Activated CD4-positive, alpha-beta T cell treated with anti-CD3 and anti-CD28 coated beads, Interleukin-2, amount 50 U/mL, for 16 hours (primary cell): ENCODE results near the gene PITPNM3.

ENCODE experiments used
- DNase-seq: peaks from one replicate; pipeline ENCODE4 v3.0.0-alpha.2; 2020

The PITPNM3 gene

GRCh38 chr17:6551356-6551755 lies 5.0 kb downstream of the PITPNM3 start:
- DNase-seq: no peak

DNA sequence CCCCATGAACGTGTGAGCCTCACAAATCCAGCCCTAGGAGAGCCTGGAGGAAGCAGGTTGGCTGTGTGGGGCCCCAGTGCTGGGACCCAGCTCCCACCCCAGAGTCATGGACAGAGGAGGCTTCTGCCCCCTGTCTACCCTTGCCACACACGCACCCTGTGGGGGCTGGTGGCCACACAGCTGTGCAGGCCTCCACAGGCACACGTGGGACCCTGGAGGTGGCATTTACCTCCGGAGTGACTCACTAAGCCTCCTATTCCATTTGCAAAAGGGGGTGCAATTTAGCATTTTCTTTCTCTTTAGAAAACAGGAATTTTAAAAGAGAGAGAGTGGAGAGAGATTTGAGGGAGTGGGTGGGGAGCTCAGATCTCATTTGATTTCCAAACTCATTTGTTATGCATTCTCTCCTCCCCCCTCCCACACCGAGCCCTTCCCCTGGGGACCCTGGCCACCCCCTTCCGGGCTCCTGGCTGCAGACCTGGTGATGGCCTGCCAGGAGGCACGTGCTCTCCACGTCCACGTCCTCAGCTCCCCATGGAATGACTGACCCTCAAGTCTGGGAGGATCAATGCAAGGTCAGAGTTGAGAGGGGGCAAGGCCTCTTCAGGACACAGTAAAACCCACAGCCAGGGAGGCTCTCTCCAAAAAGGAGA lies 6.8 kb downstream of the PITPNM3 start:
- no peak for DNase-seq

GRCh38 chr17:6548578-6549330 lies 7.6 kb downstream of the PITPNM3 start:
- DNase-seq: peak; percentile 18

- no peak for DNase-seq
Observed at GRCh38 chr17:6548034-6548433, 8.3 kb downstream of the PITPNM3 start.

- no peak for DNase-seq
Observed at GRCh38 chr17:6547336-6547735, 9.0 kb downstream of the PITPNM3 start.

DNA sequence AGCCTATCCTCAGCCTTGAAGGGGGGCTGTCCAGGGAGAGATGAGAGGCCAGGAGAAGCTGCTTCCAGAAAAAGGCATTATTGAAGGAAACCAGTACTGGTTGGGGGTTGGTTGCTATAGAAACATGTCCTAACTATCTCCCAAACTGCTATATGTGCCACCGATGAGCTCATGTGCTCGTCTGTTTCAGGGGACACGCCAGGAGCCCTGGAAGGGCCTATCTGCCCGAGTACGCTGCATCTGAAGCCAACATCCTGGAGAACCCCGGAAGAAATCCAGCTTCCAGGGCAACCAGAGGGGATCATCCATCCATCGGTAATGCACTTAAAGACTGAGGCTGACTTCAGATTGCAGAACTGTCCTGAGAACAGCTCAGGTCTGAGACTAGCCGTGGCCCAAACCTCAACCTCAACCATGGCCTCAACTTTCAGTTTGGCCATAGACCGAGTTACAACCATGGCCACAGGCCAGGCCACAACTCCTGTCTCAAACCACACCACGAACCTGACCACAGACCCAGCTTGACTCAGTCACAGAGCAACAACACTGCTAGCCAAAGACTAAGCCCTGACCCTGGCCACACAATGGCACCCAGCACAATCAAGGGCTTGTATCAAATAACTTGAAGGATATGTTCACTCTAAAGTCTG lies 10.2 kb downstream of the PITPNM3 start:
- peak; percentile 13 for DNase-seq

DNA sequence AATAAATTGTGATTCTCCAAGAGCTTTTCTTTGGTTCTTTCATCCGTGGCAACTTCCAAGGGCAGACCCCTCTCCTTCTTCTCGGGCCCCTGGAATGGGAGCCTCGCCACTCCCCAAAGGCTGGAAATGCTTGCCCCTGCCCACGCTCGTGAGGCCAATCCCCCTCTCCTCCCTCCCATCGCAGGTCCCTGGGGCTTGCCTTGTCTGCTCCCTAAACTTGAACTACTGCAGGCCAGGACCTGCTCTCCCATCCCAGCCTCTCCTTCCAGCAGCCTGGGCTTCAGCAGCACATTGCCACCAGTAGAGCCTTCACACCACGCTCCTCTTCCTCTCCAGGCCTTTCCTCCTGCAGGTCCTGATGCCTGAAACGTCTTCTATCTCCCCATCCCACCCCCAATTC lies 11.1 kb downstream of the PITPNM3 start:
- DNase-seq: no peak

GRCh38 chr17:6544011-6544370 lies 12.4 kb downstream of the PITPNM3 start:
- no peak for DNase-seq

GRCh38 chr17:6543079-6544010 lies 13.0 kb downstream of the PITPNM3 start:
- no peak for DNase-seq

GRCh38 chr17:6542577-6542976 lies 13.8 kb downstream of the PITPNM3 start:
- DNase-seq: no peak

DNA sequence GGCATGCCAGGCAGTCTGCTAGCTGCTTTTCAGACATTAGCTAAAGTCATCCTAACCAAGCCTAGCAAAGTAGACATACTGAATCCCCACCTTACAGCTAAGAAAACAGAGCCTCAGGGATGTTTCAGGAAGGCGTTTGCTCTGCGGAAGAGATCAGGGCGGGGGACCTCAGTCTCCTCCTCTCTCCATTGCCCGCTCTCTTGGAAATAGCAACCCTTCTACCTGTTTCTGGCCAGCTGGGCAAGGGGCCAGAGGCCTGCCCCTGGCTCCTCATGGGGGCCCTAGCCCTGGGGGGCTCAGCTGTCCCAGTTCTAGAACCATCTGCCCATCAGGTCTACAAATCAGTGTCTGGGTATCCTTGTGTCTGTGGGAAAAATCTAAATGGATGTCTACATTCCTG lies 14.5 kb downstream of the PITPNM3 start:
- DNase-seq: no peak

DNA sequence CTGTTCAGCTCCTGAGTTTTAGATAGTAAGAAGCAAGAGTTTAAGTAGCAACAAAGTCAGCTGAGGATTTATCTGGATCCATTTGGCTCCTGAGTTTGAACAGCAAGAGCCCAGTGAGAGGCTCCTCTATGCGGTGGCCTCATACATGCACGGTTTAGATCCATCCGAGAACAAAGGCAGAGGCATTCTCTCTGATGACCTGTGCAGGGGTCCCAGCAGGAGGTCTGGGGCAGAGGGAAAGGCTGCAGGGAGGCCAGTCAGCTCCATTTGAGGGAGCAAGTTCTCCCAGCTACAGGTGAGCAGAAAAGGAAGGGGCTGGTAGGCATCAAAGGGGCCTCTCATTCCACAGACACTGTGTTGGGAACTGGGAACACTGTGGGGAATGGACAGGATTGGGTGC lies 16.5 kb downstream of the PITPNM3 start:
- DNase-seq: no peak

DNA sequence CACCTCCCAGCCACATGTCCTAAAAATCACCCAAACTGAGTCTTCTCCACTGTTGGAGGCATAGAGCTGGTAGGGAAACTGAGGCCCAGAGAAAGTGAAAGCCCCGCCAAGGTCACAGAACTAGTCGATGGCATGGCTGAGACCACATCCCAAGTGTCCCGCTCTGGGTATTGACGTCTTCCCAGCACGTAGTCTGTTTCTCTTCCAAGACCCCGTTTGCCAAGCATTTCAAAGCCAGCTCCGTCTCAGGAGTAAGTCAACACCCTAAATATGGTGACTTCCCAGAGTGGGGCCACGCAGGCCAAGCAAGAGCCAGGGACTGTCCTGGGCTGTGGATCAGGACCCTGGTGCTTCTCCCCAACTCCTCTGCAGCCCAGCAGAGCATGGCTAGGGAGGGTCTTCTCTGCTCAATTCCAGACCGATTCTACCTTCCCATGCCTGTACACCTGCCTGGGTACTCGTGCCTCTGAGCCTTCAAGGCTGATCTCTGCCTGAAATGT lies 19.7 kb downstream of the PITPNM3 start:
- DNase-seq: no peak

- no peak for DNase-seq
Observed at GRCh38 chr17:6536053-6536452, 20.3 kb downstream of the PITPNM3 start.

DNA sequence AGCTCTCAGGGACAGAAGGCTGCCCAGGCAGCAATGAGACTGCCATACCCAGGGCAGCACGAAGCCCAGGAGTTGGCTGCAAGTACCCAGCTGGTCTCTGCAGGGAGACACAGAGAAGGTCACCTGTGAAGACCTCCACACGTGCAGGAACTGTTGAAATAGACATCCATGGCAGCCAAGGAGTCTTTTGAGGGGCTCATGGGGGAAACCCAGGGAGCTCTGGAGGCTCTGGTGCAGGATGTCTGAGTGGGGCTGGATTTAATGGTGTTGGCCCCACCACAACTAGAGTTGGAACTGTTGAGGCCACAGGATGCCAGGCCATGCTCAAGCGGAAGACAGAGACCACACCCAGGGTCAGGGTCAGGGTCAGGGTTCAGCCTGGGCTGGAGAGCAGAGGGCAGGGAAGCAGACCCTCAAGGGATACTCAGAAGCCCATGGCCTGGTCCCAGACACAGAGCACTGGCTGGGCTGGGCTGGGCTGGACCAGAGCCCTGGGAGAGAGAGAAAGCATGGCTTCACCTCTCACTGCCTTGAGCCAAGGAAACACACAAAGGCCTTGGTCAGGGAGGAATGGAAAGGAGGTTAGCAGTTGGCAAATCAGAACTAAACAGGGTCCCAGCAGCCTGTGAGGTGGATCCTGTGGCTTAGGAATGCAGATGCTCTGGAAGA lies 21.4 kb downstream of the PITPNM3 start:
- DNase-seq: no peak

DNA sequence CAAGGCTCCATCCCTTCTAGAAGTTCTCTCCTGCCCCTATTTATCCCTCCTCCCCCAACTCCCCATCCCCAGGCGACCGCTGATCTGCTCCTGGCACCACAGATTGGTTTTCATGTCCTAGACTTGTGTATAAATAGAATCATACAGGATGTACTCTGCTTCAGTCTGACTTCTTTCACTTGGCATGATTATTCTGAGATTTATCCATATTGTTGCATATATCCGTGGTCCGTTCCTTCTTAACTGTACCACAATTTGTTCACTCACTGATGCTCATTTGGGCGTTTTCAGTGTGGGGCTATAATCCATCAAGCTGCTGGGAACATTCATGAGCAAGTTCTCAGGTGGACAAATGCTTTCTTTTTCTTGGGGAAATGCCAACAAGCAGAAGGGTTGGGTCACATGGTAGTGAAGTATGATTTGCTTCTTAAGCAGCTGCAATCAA lies 23.9 kb downstream of the PITPNM3 start:
- DNase-seq: no peak

GRCh38 chr17:6531575-6531974 lies 24.8 kb downstream of the PITPNM3 start:
- no peak for DNase-seq

DNA sequence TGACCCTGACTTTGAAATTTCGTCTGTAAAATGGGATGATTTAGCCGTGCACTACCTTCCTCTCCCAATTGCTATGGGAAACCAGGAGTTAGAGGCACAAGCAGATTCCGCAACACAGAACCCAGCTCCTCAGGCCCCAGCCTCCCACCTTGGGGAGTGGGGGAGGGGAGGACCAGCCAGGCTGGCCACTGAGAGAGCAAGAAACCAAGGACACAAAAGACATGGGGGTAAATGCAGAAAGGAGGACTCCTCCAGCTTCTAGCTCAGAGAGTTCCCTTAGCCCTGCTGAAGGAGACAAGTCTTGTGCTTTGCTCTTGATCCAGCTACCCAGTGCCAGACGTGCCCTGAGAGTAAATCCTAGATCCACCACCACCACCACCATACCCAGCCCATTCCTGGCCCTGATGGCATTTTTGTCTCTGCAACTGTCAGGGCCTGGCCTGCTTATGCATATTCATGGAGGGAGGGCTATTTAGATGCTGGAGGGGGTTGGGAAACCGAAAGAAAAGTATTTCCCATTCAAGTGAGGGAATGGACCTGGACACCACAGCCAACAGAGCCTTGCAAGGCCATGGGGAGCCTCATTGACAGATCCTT lies 25.9 kb downstream of the PITPNM3 start:
- no peak for DNase-seq

DNA sequence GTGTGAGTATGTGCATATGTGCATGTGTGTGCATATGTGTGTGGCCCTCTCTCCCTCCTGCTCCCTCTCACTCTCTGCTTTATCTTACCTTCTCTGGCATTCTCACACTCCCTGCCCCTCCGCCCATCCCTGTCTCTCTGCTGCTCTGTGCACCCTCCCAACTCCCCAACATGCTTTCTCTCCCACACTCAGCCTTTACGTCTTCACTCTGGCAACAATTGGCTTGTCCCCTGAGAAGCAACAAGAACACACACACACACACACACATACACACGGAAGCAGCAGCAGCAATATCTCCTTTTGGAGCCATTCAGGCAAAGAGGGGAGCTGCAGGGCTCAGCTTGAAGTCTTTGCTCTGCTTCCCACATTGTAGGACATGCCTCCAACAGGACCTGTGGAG lies 27.8 kb downstream of the PITPNM3 start:
- DNase-seq: no peak

GRCh38 chr17:6526362-6527152 lies 29.8 kb downstream of the PITPNM3 start:
- DNase-seq: no peak

DNA sequence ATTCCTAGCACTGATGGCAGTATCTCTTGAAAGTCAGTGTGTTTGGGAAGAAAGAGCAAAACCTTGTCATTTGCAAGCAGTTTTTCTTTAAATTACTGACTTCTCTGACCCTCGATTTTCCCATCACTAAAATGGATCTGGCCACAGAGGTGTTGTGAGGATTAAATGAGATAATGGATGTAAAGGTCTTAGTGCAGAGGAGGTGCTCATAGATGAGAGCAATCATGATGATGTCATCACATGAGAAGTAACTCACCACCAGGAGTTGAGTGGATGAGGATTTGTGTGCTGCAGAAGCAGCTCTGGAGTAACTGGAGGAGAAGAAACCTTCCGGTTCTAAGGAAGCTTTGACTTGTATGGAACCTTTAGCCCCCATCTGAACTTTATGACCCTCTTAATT lies 30.6 kb downstream of the PITPNM3 start:
- DNase-seq: no peak
